Measurements from ENCODE around the gene POTEF. TPM values are rescaled to one million over a fixed set of nuclear protein-coding genes. Genes with fewer than 3 reads are reported as not detected.
"Not testable (repeated sequence)": the region's sequence is repeated elsewhere in the genome, so short reads cannot be mapped to it uniquely, and the experiment has no call there.

The POTEF gene
- total RNA-seq, 1 experiment from 2014 or later, result 20.1 TPM

DNA sequence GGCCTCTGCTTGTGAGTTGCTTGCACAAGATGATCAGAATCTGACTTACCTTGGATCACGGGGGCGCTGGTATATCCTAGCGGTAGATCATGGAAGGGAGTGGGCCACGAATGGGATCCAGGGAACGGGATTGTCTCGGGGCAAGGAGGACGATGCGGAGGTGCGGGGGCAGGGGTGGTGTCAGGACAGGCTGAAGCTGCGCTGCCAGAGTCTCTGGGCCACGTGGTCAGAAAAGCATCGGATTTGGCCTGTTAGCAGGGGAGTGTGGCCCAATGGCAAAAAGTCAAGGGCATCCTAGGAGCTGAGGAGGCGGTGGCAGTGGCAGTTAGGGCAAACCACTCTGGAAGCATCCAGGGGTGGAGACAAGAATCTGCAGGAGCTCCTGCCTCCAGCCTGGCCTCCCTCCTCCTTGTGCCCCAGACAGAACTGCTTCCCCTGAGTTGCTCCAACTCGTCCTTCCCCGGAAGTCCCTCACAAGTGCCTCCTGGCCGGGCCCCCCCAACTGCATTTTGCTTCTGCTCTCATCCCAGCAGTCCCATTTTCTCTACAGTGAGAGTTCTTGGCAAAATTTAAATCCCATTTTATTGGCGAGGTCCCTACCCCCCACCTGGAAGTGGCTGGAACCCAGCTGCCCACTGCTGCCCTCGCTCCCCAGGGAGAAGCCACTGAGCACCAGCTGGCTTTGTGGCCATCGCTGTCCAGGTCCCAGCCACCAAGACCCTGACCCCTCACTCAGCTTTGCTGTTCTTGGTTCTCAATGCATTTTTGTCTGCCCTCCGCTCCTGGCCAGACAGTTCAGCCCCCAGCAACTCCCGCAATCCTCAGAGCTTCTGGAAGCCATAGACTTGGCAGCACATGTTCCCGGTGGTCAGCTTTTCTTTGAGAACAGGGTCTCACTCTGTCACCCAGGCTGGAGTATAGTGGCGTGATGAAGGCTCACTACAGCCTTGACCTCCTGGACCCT is 21.4 kb upstream of the POTEF start:
- DNase-seq, result peak in 1 of 2 experiments; percentile 28
- ChIA-PET POLR2A (no interaction called here), CTCF (no interaction called here)
- intact Hi-C loops (cut with micrococcal nuclease; ENCODE audit: unreplicated experiment), result no loop called here
- Mint-ChIP-seq H3K9me3 (ENCODE audit: unreplicated experiment) (no peaks in the 10 kb centered on the region), H3K27ac (ENCODE audit: unreplicated experiment) (peak overlapping the region; percentile 21), H3K4me3 (ENCODE audit: unreplicated experiment) (no peak overlapping the region), H3K4me1 (ENCODE audit: low read depth, unreplicated experiment) (no peaks in the 10 kb centered on the region), H3K36me3 (ENCODE audit: insufficient read depth, unreplicated experiment) (peaks cover 40% of the 10 kb centered on the region), H3K27me3 (ENCODE audit: insufficient read depth, unreplicated experiment) (no peaks in the 10 kb centered on the region)
- Histone ChIP-seq H3K4me3 (ENCODE audit: low read depth, low read length) (no peak overlapping the region), H3K27me3 (replicated peaks; ENCODE audit: control insufficient read depth, insufficient read depth, low read length) (no peaks in the 10 kb centered on the region), H3K4me1 (no peaks in the 10 kb centered on the region), H3K9me3 (no peaks in the 10 kb centered on the region), H3K36me3 (ENCODE audit: control insufficient read depth, insufficient read depth, low read length) (no peaks in the 10 kb centered on the region)
- no TSS peak for BruUV-seq (replicated peaks)
- TF ChIP-seq, protein P1, sequence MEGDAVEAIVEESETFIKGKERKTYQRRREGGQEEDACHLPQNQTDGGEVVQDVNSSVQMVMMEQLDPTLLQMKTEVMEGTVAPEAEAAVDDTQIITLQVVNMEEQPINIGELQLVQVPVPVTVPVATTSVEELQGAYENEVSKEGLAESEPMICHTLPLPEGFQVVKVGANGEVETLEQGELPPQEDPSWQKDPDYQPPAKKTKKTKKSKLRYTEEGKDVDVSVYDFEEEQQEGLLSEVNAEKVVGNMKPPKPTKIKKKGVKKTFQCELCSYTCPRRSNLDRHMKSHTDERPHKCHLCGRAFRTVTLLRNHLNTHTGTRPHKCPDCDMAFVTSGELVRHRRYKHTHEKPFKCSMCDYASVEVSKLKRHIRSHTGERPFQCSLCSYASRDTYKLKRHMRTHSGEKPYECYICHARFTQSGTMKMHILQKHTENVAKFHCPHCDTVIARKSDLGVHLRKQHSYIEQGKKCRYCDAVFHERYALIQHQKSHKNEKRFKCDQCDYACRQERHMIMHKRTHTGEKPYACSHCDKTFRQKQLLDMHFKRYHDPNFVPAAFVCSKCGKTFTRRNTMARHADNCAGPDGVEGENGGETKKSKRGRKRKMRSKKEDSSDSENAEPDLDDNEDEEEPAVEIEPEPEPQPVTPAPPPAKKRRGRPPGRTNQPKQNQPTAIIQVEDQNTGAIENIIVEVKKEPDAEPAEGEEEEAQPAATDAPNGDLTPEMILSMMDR (IDR thresholded peaks at IDR 0.05; ENCODE audit: insufficient read depth in 1 of 2, low read depth in 1 of 2, low read length in 1 of 2, severe bottlenecking in 1 of 2, unreplicated experiment in 1 of 2), result no peak

DNA sequence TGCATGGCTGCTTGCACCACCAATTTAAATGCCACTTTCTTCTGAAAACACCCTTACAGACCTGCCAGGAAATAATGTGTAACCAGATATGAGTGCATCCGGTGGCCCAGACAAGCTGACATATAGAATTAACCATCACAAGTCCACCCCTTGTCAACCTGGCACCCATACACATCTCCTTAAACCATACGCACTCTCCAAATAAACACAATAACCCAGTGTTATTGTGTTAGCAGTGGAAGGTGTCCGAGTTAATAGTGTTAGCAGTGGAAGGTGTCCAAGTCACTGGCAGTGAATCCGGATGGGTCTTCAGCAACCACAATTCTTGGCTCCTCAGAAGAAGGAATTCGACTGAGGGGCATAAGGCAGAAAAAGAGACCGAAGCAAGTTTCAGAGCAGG is 19.5 kb upstream of the POTEF start:
- H3K4me3 ChIP-seq (ENCODE audit: low read depth, low read length); POLR2A ChIA-PET; BruUV-seq (replicated peaks); intact Hi-C loops (cut with micrococcal nuclease; ENCODE audit: unreplicated experiment); H3K27me3 Mint-ChIP-seq (ENCODE audit: insufficient read depth, unreplicated experiment); H3K4me1 ChIP-seq; H3K9me3 ChIP-seq; H3K27ac Mint-ChIP-seq (ENCODE audit: unreplicated experiment); H3K36me3 ChIP-seq (ENCODE audit: control insufficient read depth, insufficient read depth, low read length); H3K27me3 ChIP-seq (replicated peaks; ENCODE audit: control insufficient read depth, insufficient read depth, low read length); DNase-seq; H3K4me3 Mint-ChIP-seq (ENCODE audit: unreplicated experiment); H3K9me3 Mint-ChIP-seq (ENCODE audit: unreplicated experiment); CTCF ChIA-PET; H3K4me1 Mint-ChIP-seq (ENCODE audit: low read depth, unreplicated experiment): not testable (repeated sequence)
- H3K36me3 Mint-ChIP-seq (ENCODE audit: insufficient read depth, unreplicated experiment), result peaks cover 27% of the 10 kb centered on the region

DNA sequence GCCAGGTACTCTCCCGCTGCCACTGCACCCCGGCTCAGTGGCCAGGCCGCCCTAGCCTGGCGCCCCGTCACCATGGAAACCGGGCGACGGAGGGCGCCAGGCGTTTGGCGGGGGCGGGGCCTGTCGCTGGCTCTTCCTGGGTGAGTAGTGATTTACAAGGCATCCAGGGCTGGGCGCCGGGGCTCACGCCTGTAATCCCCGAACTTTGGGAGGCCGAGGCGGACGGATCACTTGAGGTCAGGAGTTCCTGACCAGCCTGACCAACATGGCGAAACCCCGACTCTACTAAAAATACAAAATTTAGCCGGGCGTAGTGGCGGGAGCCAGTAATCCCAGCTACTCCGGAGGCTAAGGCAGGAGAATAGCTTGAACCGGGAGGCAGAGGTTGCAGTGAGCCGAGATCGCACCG is 16.0 kb upstream of the POTEF start, which contains the start of gene CCDC74B:
Gene CCDC74B, minus strand, starts transcription at position 107 of the 409 bp plus-strand sequence. CDS start 116 bp downstream, outside the sequence.
- Mint-ChIP-seq H3K4me3 (ENCODE audit: unreplicated experiment) (peak within 1 kb of the TSS; percentile 89), H3K27ac (ENCODE audit: unreplicated experiment) (peak within 1 kb of the TSS; percentile 86)
- peak; percentile 73 to 78 for DNase-seq
- peak within 1 kb of the TSS; percentile 47 for H3K4me3 ChIP-seq (ENCODE audit: low read depth, low read length)
- H3K4me1 Mint-ChIP-seq (ENCODE audit: low read depth, unreplicated experiment); CTCF ChIA-PET; H3K9me3 ChIP-seq; H3K4me1 ChIP-seq; intact Hi-C loops (cut with micrococcal nuclease; ENCODE audit: unreplicated experiment); H3K36me3 Mint-ChIP-seq (ENCODE audit: insufficient read depth, unreplicated experiment); H3K27me3 Mint-ChIP-seq (ENCODE audit: insufficient read depth, unreplicated experiment); H3K9me3 Mint-ChIP-seq (ENCODE audit: unreplicated experiment); BruUV-seq (replicated peaks); H3K27me3 ChIP-seq (replicated peaks; ENCODE audit: control insufficient read depth, insufficient read depth, low read length); POLR2A ChIA-PET; H3K36me3 ChIP-seq (ENCODE audit: control insufficient read depth, insufficient read depth, low read length): not testable (repeated sequence)

DNA sequence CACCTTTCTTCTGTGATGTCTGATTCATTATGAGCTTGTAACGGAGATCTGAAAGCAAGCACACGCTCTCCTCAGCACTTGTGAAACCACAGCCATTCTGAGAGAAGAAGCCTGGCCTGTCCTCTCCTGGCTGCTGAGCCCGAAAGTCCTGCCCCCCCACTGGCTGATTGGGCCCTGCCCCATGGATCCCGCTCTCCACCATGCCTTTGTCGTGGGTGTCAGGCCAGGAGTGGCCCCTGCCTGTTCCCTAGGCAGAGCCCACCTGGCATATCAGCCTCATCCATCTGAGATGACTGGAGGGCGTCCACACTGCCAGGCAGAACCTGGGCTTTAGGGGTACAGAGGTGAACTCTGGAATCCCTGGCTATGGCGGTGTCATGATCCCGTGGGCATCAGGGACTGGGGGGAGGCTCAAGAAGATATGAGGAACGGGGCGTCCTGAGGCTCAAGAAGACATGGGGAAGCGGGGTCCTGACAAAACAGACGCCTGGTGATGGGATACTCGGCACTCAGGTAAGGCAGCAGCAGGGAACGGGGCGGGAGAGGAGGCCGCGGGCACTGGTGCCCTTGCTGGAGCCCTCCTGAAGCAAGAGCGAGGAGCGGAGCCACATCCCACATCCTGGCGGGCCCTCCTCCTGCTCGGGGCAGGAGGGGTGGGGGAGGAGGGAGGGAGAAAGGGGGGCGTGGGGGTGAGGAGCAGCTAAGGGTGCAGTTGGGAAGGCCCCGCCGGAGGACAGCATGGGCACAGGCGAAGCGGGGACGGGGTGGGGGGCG is 14.4 kb upstream of the POTEF start:
- H3K4me3 ChIP-seq (ENCODE audit: low read depth, low read length); H3K4me1 Mint-ChIP-seq (ENCODE audit: low read depth, unreplicated experiment): not testable (repeated sequence)

DNA sequence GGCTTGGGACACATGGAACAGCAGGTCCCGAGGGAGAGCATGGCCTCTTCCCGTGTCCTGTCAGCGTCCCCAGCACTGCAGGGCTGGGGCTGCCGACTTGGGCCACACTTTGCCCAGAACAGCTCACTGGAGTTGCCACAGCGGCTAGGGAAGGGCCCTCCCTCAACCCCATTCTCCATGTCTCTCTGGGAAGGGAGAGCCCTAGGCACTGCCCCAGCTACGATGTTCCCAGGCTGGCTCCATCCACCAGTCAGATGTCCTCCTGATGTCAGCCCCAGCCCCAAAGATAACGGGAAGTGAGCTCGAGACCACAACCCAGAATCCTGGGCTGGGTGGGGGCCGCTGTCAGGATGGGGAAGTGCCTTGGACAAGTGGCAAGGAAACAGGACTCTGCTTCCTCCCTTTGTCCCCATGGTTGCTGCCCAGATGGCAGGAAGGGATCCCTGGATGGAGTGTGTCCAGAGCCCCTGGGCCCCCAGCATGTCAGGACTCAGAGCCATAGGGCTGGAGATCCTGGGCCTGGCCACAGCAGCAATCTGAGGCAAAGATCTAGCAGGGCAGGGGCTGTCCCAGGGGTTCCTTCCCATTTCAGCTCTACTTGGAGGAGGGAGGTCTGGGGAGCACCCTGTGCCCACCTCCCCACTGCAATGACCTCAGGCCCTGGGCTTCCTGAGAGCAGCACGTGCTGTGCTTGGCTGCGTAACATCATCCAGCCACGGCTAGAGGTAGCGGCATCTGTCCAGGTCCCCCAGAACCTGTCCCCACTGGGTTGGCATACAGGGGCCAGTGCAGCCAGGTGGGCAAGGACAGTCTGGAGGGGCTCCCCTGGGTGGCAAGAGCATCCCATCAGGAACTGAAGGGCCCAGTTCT is 13.6 kb upstream of the POTEF start:
- H3K4me3 ChIP-seq (ENCODE audit: low read depth, low read length); H3K4me3 Mint-ChIP-seq (ENCODE audit: unreplicated experiment); H3K36me3 ChIP-seq (ENCODE audit: control insufficient read depth, insufficient read depth, low read length); H3K27me3 ChIP-seq (replicated peaks; ENCODE audit: control insufficient read depth, insufficient read depth, low read length); POLR2A ChIA-PET; BruUV-seq (replicated peaks); H3K27me3 Mint-ChIP-seq (ENCODE audit: insufficient read depth, unreplicated experiment); intact Hi-C loops (cut with micrococcal nuclease; ENCODE audit: unreplicated experiment); CTCF ChIA-PET; H3K9me3 Mint-ChIP-seq (ENCODE audit: unreplicated experiment); H3K4me1 ChIP-seq; H3K36me3 Mint-ChIP-seq (ENCODE audit: insufficient read depth, unreplicated experiment); H3K9me3 ChIP-seq; H3K27ac Mint-ChIP-seq (ENCODE audit: unreplicated experiment); H3K4me1 Mint-ChIP-seq (ENCODE audit: low read depth, unreplicated experiment): not testable (repeated sequence)
- DNase-seq, result peak in 1 of 2 experiments; percentile 24

More for the DNA sequence above, 14.4 kb upstream of the POTEF start:
- intact Hi-C loops (cut with micrococcal nuclease; ENCODE audit: unreplicated experiment); CTCF ChIA-PET; H3K27me3 Mint-ChIP-seq (ENCODE audit: insufficient read depth, unreplicated experiment); H3K4me1 ChIP-seq; H3K27ac Mint-ChIP-seq (ENCODE audit: unreplicated experiment); BruUV-seq (replicated peaks); H3K27me3 ChIP-seq (replicated peaks; ENCODE audit: control insufficient read depth, insufficient read depth, low read length); H3K9me3 ChIP-seq; H3K4me3 Mint-ChIP-seq (ENCODE audit: unreplicated experiment); H3K9me3 Mint-ChIP-seq (ENCODE audit: unreplicated experiment); H3K36me3 ChIP-seq (ENCODE audit: control insufficient read depth, insufficient read depth, low read length); H3K36me3 Mint-ChIP-seq (ENCODE audit: insufficient read depth, unreplicated experiment): not testable (repeated sequence)
- DNase-seq, result peak in 1 of 2 experiments; percentile 30
- POLR2A ChIA-PET, result interaction anchor here (0.6 kb wide), 1 partner anchor 36 kb away, joined by 5 read pairs; no protein-coding TSS in a partner anchor
